Esophagus muscularis mucosa (tissue), 4 donors: ENCODE data around the gene UBE2S. TPM values are rescaled to one million over a fixed set of nuclear protein-coding genes. Genes with fewer than 3 reads are reported as not detected.

Experiments
- DNase-seq: peaks from one replicate; pipeline ENCODE4 v3.0.0-alpha.2; 2017; ENCODE audit errors: extremely low spot score
- H3K27ac ChIP-seq, 4 donors: fragments of 200-600 bp; sonication (generic); replicated peaks in 1 of 4; 1 replicate in 3 of 4; 2 replicates in 1 of 4; pipeline ENCODE4 v1.5.1; 2016 to 2019; ENCODE audit warnings: mild to moderate bottlenecking in 1 of 4
- H3K27me3 ChIP-seq, 4 donors: fragments of 200-600 bp; sonication (generic); one replicate each; pipeline versions ENCODE4 v1.5.1 to v1.6.0; 2016 to 2019
- H3K36me3 ChIP-seq, 4 donors: fragments of 200-600 bp; sonication (generic); one replicate each; pipeline ENCODE4 v1.5.1; 2016 to 2019
- H3K4me1 ChIP-seq, 4 donors: fragments of 200-600 bp; sonication (generic); one replicate each; pipeline ENCODE4 v1.5.1; 2016 to 2019
- H3K4me3 ChIP-seq, 4 donors: fragments of 200-600 bp; sonication (generic); 1 replicate in 2 of 4; 2 replicates in 2 of 4; pipeline ENCODE4 v1.5.1; 2016 to 2019; ENCODE audit warnings: mild to moderate bottlenecking in 4 of 4, moderate library complexity in 1 of 4
- H3K9me3 ChIP-seq, 4 donors: fragments of 200-600 bp; sonication (generic); 1 replicate in 3 of 4; 2 replicates in 1 of 4; pipeline ENCODE4 v1.5.1; 2016 to 2019
- CTCF ChIP-seq, 3 experiments: fragments of 200-600 bp in 2 of 3; fragments of 450-650 bp in 1 of 3; sonication (generic) in 2 of 3; IDR thresholded peaks; one replicate each; pipeline ENCODE4 v1.5.1; 2017 to 2019; ENCODE audit warnings: antibody characterized with exemption in 3 of 3, mild to moderate bottlenecking in 2 of 3, moderate library complexity in 1 of 3
- EP300 ChIP-seq: sonication (generic); formaldehyde crosslinking; IDR thresholded peaks from one replicate; pipeline ENCODE4 v1.6.1; 2017; ENCODE audit warnings: antibody characterized with exemption
- POLR2A ChIP-seq: fragments of 450-650 bp; IDR thresholded peaks from one replicate; pipeline ENCODE4 v1.6.1; 2017; ENCODE audit warnings: antibody characterized with exemption, moderate library complexity, mild to moderate bottlenecking, low read depth
- POLR2AphosphoS5 ChIP-seq, 2 donors: sonication (generic); formaldehyde crosslinking; IDR thresholded peaks; one replicate each; pipeline ENCODE4 v1.6.1; 2017; ENCODE audit warnings: antibody characterized with exemption in 2 of 2
- WGBS: methylation state at CpG from one replicate; pipeline ENCODE4 v1.1.5; 2018; 5-methylcytosine and 5-hydroxymethylcytosine counted together
- intact Hi-C: fragments of 100-400 bp; cut with DNase I; formaldehyde crosslinking; loops from one replicate; pipeline ENCODE4 v1.15.1; 2023
- total RNA-seq, 4 donors: library from RNA; depleted of rRNA; stranded (reverse); fragments of >200 nt; gene quantifications; one replicate each; pipeline versions ENCODE4 v1.1.0 to v1.2.1, GENCODE V29; 2016

Gene UBE2S
- total RNA-seq, 4 donors from 2014 or later, result 9.1 to 37.9 (median 22.0) TPM

- TF ChIP-seq POLR2A, result no peak
- no peak for TF ChIP-seq EP300
- TF ChIP-seq POLR2AphosphoS5 (IDR thresholded peaks at IDR 0.05), result no peak
- no peak for TF ChIP-seq CTCF (IDR thresholded peaks at IDR 0.05)
- Histone ChIP-seq H3K27ac (no peak overlapping the region), H3K4me3 (no peak overlapping the region), H3K36me3 (peaks cover 8 to 61% (median 49%) of the 10 kb centered on the region in 4 donors), H3K27me3 (no peaks in the 10 kb centered on the region), H3K9me3 (no peaks in the 10 kb centered on the region), H3K4me1 (peaks cover 37 to 66% (median 56%) of the 10 kb centered on the region in 4 donors)
- intact Hi-C loops, result no loop called here
- no peak for DNase-seq
- WGBS, result 79% methylated on average over 12 of the region's 21 CpGs
Measured at GRCh38 chr19:55389386-55390317, 17.9 kb downstream of the UBE2S start.

DNA sequence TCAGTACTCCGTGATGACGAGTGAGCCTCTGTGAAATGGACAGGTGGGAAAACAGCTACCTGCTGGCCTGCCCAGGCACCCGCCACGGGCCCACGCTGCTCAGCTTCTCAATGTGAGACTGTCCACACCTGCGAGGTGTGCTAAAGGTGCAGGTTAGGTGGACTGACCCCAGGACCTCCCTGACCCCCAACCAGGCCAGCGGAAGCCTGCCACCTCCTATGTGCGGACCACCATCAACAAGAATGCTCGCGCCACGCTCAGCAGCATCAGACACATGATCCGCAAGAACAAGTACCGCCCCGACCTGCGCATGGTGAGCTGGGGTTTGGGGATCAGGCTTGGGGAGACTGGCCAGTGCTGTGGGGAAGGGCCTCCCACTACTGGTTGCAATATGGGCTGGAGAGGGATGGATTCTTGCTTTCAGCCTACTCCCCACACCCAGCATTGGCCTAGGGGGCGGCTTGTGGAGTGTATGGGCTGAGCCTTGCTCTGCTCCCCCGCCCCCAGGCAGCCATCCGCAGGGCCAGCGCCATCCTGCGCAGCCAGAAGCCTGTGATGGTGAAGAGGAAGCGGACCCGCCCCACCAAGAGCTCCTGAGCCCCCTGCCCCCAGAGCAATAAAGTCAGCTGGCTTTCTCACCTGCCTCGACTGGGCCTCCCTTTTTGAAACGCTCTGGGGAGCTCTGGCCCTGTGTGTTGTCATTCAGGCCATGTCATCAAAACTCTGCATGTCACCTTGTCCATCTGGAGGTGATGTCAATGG is 19.7 kb downstream of the UBE2S start:
- 72% methylated on average over 10 of the region's 24 CpGs for WGBS

GRCh38 chr19:55386493-55386971 is 21.1 kb downstream of the UBE2S start:
- Histone ChIP-seq H3K9me3 (no peaks in the 10 kb centered on the region), H3K4me3 (peak overlapping the region; percentile 71 to 87 (median 77)), H3K27ac (peak overlapping the region; percentile 88 to 94 (median 90)), H3K4me1 (peaks cover 47 to 73% (median 65%) of the 10 kb centered on the region in 4 donors), H3K27me3 (no peaks in the 10 kb centered on the region), H3K36me3 (peaks cover 8 to 51% (median 44%) of the 10 kb centered on the region in 4 donors)
- WGBS, result 5% methylated on average over 22 of the region's 33 CpGs
- no peak for DNase-seq
- intact Hi-C loops, result no loop called here
- TF ChIP-seq POLR2A (no peak), EP300 (no peak), CTCF (IDR thresholded peaks at IDR 0.05) (no peak), POLR2AphosphoS5 (IDR thresholded peaks at IDR 0.05) (no peak)

More for the DNA sequence above, 19.7 kb downstream of the UBE2S start:
- no peak for DNase-seq
- H3K4me3 ChIP-seq, result peak overlapping the region; percentile 71 to 87 (median 77)
- intact Hi-C loops, result no loop called here
- H3K27ac ChIP-seq, result peak overlapping the region in 1 of 4 donors; percentile 88
- H3K4me1 ChIP-seq, result peaks cover 47 to 79% (median 68%) of the 10 kb centered on the region in 4 donors
- TF ChIP-seq EP300 (no peak), CTCF (IDR thresholded peaks at IDR 0.05) (no peak), POLR2AphosphoS5 (IDR thresholded peaks at IDR 0.05) (no peak), POLR2A (no peak)
- H3K27me3 ChIP-seq, result no peaks in the 10 kb centered on the region
- H3K9me3 ChIP-seq, result no peaks in the 10 kb centered on the region
- peaks cover 8 to 61% (median 48%) of the 10 kb centered on the region in 4 donors for H3K36me3 ChIP-seq

DNA sequence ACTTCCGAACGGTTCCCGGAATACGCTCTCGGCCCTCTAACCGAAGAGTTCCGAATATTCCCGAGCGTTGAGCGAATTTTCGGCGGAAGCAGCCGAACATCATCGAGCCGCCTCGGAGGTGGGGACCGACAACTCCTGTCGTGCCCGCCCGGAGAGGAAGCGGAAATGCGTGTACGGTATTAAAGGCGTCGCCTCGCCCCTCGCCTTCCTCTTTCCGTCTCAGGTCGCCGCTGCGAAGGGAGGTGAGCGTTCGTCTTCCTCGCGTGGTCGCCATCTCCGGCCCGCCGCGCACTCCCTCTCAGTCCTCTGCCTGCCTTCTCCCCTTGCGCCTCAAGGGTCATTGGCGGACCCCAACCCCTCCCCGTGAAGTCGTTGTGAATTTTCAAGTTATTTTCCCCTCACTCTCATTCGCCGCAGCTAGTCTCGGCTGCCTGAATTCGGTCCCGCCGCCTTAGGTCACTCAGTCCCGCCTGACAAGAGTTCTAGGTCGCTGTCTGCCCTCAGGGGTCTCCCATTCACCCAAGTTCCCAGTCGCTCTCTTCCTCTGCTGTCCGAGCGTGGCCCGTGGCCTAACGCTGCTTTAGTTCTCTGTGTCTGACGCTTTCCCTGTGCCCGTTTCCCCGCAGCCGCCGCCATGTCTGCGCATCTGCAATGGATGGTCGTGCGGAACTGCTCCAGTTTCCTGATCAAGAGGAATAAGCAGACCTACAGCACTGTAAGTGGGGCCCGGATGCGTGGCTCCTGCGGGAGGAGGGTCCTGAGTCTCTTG is 21.7 kb downstream of the UBE2S start, which contains the start of gene RPL28:
Gene RPL28 (plus strand): TSS at position 209 of the 769 bp plus-strand sequence. CDS start 426 bp downstream, at position 635.
- 0% methylated on average over 52 of the region's 68 CpGs for WGBS
- intact Hi-C loops, result no loop called here
- Histone ChIP-seq H3K4me1 (peaks cover 47 to 67% (median 60%) of the 10 kb centered on the region in 4 donors), H3K27me3 (no peaks in the 10 kb centered on the region), H3K9me3 (no peaks in the 10 kb centered on the region), H3K36me3 (peaks cover 8 to 45% (median 40%) of the 10 kb centered on the region in 4 donors), H3K27ac (peak within 1 kb of the TSS; percentile 88 to 94 (median 90)), H3K4me3 (peak within 1 kb of the TSS; percentile 71 to 87 (median 77))
- TF ChIP-seq POLR2A (peak; percentile 98), CTCF (IDR thresholded peaks at IDR 0.05) (no peak), EP300 (no peak), POLR2AphosphoS5 (IDR thresholded peaks at IDR 0.05) (peak; percentile 100)
- DNase-seq, result peak; percentile 100
